OCI-LY1 (cell line): ENCODE results near the gene UBE2C.

Experiments used
- H2AFZ ChIP-seq: fragments of 200-600 bp; sonication (generic), shearing (Covaris generic); 2 replicates; pipeline ENCODE4 v1.6.0; 2014; ENCODE audit warnings: antibody characterized with exemption, mild to moderate bottlenecking, low read length
- H3F3A ChIP-seq: fragments of 200-600 bp; sonication (generic), shearing (Covaris generic); 2 replicates; pipeline ENCODE4 v1.6.0; 2014; ENCODE audit warnings: mild to moderate bottlenecking, antibody characterized with exemption, low read length, moderate library complexity; ENCODE audit not compliant: insufficient read depth
- H3K27ac ChIP-seq: fragments of 200-600 bp; sonication (generic); 2 replicates; pipeline ENCODE4 v1.5.1; 2014; ENCODE audit warnings: low read length, mixed run types, mild to moderate bottlenecking, low read depth; ENCODE audit not compliant: poor library complexity, severe bottlenecking
- H3K27me3 ChIP-seq: fragments of 200-600 bp; sonication (generic); 2 replicates; pipeline ENCODE4 v1.6.0; 2014; ENCODE audit warnings: antibody characterized with exemption, mild to moderate bottlenecking, low read length, moderate library complexity; ENCODE audit not compliant: insufficient read depth
- H3K36me3 ChIP-seq: fragments of 200-600 bp; sonication (generic); 2 replicates; pipeline ENCODE4 v1.6.1; 2014; ENCODE audit warnings: mild to moderate bottlenecking, antibody characterized with exemption, low read length, moderate library complexity, mixed read lengths; ENCODE audit not compliant: insufficient read depth
- H3K4me1 ChIP-seq: fragments of 200-600 bp; sonication (generic); 2 replicates; pipeline ENCODE4 v1.5.1; 2014; ENCODE audit warnings: mild to moderate bottlenecking, low read length, moderate library complexity; ENCODE audit not compliant: insufficient read depth, severe bottlenecking
- H3K4me2 ChIP-seq: fragments of 200-600 bp; sonication (generic), shearing (Covaris generic); 2 replicates; pipeline ENCODE4 v1.6.1; 2014; ENCODE audit warnings: low read length
- H3K4me3 ChIP-seq: fragments of 200-600 bp; sonication (generic); 2 replicates; pipeline ENCODE4 v1.5.1; 2014; ENCODE audit warnings: low read length, low read depth, mild to moderate bottlenecking, mixed read lengths; ENCODE audit not compliant: poor library complexity, severe bottlenecking
- H3K79me2 ChIP-seq: fragments of 200-600 bp; shearing (Covaris generic); 2 replicates; pipeline ENCODE4 v1.6.1; 2016; ENCODE audit warnings: mixed run types, low read length, mixed read lengths; ENCODE audit not compliant: insufficient read depth
- H3K9ac ChIP-seq: fragments of 200-600 bp; sonication (generic), shearing (Covaris generic); 2 replicates; pipeline ENCODE4 v1.6.1; 2014; ENCODE audit warnings: mild to moderate bottlenecking, low read length, mixed read lengths
- H3K9me2 ChIP-seq: fragments of 200-600 bp; sonication (generic), shearing (Covaris generic); 2 replicates; pipeline ENCODE4 v1.6.1; 2014; ENCODE audit warnings: low read depth, mild to moderate bottlenecking, low read length, mixed read lengths
- H3K9me3 ChIP-seq: fragments of 200-600 bp; shearing (Covaris generic); 2 replicates; pipeline ENCODE4 v1.6.1; 2014; ENCODE audit warnings: low read length, mixed read lengths
- H4K20me1 ChIP-seq: fragments of 200-600 bp; sonication (generic), shearing (Covaris generic); 2 replicates; pipeline ENCODE4 v1.6.0; 2016; ENCODE audit warnings: mild to moderate bottlenecking, low read length; ENCODE audit not compliant: insufficient read depth
- CTCF ChIP-seq: fragments of 200-600 bp; sonication (generic), shearing (Covaris generic); IDR thresholded peaks from 2 replicates; pipeline ENCODE4 v1.5.1; 2017; ENCODE audit warnings: mild to moderate bottlenecking, antibody characterized with exemption, low read length, moderate library complexity, mixed read lengths
- EZH2 ChIP-seq: fragments of 200-600 bp; sonication (generic), shearing (Covaris generic); IDR thresholded peaks from 2 replicates; pipeline ENCODE4 v1.8.0; 2017; ENCODE audit warnings: borderline replicate concordance, mixed run types, mild to moderate bottlenecking, antibody characterized with exemption, low read length, moderate library complexity, mixed read lengths

Gene UBE2C

GRCh38 chr20:45840700-45841198 lies 28.3 kb downstream of the UBE2C start:
- peaks cover 10% of the 10 kb centered on the region for H3K4me1 ChIP-seq
- no peak for TF ChIP-seq EZH2
- no peak for TF ChIP-seq CTCF
- no peak overlapping the region for H3K27ac ChIP-seq
- H3K9me2 ChIP-seq, result no peaks in the 10 kb centered on the region
- H3K36me3 ChIP-seq, result peaks cover 34% of the 10 kb centered on the region
- H3K9ac ChIP-seq, result no peak overlapping the region
- H2AFZ ChIP-seq, result no peak overlapping the region
- H3K4me2 ChIP-seq, result no peak overlapping the region
- H3K79me2 ChIP-seq, result no peaks in the 10 kb centered on the region
- no peaks in the 10 kb centered on the region for H3F3A ChIP-seq
- no peaks in the 10 kb centered on the region for H3K27me3 ChIP-seq
- no peak overlapping the region for H3K4me3 ChIP-seq
- no peaks in the 10 kb centered on the region for H3K9me3 ChIP-seq
- no peaks in the 10 kb centered on the region for H4K20me1 ChIP-seq

DNA sequence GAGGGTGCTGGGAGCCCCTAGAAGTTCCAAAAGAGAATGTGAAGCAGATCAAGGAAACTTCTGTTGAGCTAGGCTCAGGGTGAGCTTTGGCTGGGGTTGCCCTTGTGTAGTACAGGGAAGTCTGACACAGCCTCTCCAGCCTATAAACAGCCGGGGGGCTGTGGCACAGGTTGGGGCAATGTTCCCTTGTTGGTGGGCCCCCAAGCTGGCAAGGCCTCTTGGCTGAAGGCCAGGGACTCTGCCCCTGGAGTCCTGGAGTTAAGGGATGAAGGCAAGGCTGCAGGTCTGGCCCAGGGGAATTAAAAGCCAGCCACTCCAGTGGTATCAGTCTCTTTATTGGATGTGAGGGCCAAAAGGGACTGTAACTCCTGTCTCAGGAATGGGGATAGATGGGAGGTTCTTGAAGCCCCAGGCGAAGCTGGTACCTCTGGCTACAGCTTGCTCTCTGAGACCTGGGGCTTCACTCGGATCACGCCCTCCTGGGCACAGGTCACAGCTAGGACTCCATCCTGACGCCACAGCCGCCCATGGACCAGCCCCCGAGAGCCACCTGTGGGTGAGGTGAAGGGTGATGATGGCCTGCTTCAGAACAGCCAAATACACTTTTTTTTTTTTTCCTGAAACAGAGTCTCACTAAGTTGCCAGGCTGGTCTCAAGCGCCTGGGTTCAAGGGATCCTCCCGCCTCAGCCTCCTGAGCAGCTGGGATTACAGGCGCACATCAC lies 29.1 kb downstream of the UBE2C start:
- Histone ChIP-seq H3F3A (no peaks in the 10 kb centered on the region), H3K4me3 (no peak overlapping the region), H3K36me3 (peaks cover 41% of the 10 kb centered on the region), H4K20me1 (no peaks in the 10 kb centered on the region), H3K27me3 (no peaks in the 10 kb centered on the region), H3K9me2 (no peaks in the 10 kb centered on the region), H3K9me3 (no peaks in the 10 kb centered on the region), H3K4me1 (peaks cover 10% of the 10 kb centered on the region), H3K9ac (no peak overlapping the region), H2AFZ (no peak overlapping the region), H3K79me2 (no peaks in the 10 kb centered on the region), H3K4me2 (no peak overlapping the region), H3K27ac (no peak overlapping the region)
- TF ChIP-seq EZH2 (no peak), CTCF (no peak)

DNA sequence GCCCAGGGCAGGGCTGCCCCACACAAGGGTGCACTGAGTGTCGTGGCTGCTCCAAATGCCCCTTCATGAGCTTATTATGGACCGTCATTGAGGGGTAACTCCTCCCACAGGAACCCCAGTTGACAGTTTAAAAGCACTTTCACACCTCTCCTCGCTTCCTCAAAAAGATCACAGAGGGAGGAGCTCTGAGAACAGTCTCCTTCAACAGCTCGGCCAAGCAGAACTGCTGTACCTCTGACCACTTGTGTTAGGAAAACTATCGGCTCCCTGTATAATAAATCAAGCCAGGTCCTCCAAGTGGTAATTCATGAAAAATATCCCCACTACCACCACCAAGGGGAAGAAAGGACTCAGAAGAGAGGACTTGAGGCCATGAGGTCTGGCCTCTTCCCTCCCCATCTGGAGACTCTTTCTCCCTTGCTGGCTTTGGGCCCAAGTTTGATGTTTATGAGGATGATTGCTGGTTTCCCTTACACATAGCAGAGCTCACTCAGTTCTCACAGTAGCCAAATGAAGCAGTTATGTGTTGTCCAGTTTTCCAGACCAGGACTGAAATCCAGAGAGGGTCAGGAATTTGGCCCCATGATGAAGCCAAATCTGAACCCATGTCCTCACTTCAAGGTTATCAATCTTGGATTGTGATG lies 29.8 kb downstream of the UBE2C start:
- H3F3A ChIP-seq, result no peaks in the 10 kb centered on the region
- H4K20me1 ChIP-seq, result no peaks in the 10 kb centered on the region
- no peak overlapping the region for H2AFZ ChIP-seq
- H3K4me1 ChIP-seq, result peaks cover 10% of the 10 kb centered on the region
- no peak overlapping the region for H3K9ac ChIP-seq
- H3K9me3 ChIP-seq, result no peaks in the 10 kb centered on the region
- no peak for TF ChIP-seq CTCF
- no peak for TF ChIP-seq EZH2
- no peak overlapping the region for H3K4me2 ChIP-seq
- H3K36me3 ChIP-seq, result peaks cover 43% of the 10 kb centered on the region
- no peaks in the 10 kb centered on the region for H3K79me2 ChIP-seq
- no peaks in the 10 kb centered on the region for H3K9me2 ChIP-seq
- no peak overlapping the region for H3K4me3 ChIP-seq
- H3K27ac ChIP-seq, result no peak overlapping the region
- H3K27me3 ChIP-seq, result no peaks in the 10 kb centered on the region
